NT2/D1 (cell line): ENCODE data around the gene FAM24B.

Source experiments
- SUZ12 ChIP-seq: IDR thresholded peaks from 2 replicates; pipeline ENCODE4 v1.6.1; 2011; ENCODE audit not compliant: insufficient read length, insufficient read depth; ENCODE audit errors: extremely low read depth
- YY1 ChIP-seq: IDR thresholded peaks from 2 replicates; pipeline ENCODE4 v1.6.1; 2011; ENCODE audit not compliant: insufficient read length, insufficient read depth

- TF ChIP-seq SUZ12: no peak
- no peak for TF ChIP-seq YY1
These were observed 64.9 kb downstream of the FAM24B start for GRCh38 chr10:122814493-122814892.
